H9 (cell line): Measurements from ENCODE around the gene ZNF609. TPM values are rescaled to one million over a fixed set of nuclear protein-coding genes. Genes with fewer than 3 reads are reported as not detected.

Source experiments
- DNase-seq: peaks from one replicate; pipeline ENCODE4 v3.0.0-alpha.2; 2017
- H2AFZ ChIP-seq: one replicate; pipeline ENCODE4 v1.6.1; 2013; ENCODE audit warnings: mild to moderate bottlenecking, low read length, control low read depth, moderate library complexity
- H2AK5ac ChIP-seq: 2 replicates; pipeline ENCODE4 v1.6.1; 2013; ENCODE audit warnings: low read length, control low read depth, mixed read lengths; ENCODE audit not compliant: insufficient read length
- H2BK120ac ChIP-seq: one replicate; pipeline ENCODE4 v1.6.1; 2013; ENCODE audit warnings: low read depth, mild to moderate bottlenecking, low read length, control low read depth, inconsistent platforms; ENCODE audit not compliant: poor library complexity, severe bottlenecking
- H2BK12ac ChIP-seq: 2 replicates; pipeline ENCODE4 v1.6.1; 2013; ENCODE audit warnings: low read length, control low read depth, mixed read lengths, low read depth; ENCODE audit not compliant: insufficient read length
- H2BK15ac ChIP-seq: 2 replicates; pipeline ENCODE4 v1.6.1; 2013; ENCODE audit warnings: low read depth, low read length, control low read depth
- H2BK20ac ChIP-seq: one replicate; pipeline ENCODE4 v1.6.1; 2013; ENCODE audit warnings: low read depth, mild to moderate bottlenecking, low read length, control low read depth, inconsistent platforms; ENCODE audit not compliant: poor library complexity, severe bottlenecking
- H2BK5ac ChIP-seq: 2 replicates; pipeline ENCODE4 v1.6.1; 2013; ENCODE audit warnings: low read length, control low read depth, mixed read lengths; ENCODE audit not compliant: insufficient read length
- H3K14ac ChIP-seq: 2 replicates; pipeline ENCODE4 v1.6.1; 2013; ENCODE audit warnings: low read length, control low read depth; ENCODE audit not compliant: insufficient read depth
- H3K18ac ChIP-seq: 2 replicates; pipeline ENCODE4 v1.6.1; 2013; ENCODE audit warnings: low read depth, mild to moderate bottlenecking, mixed read lengths, low read length, control low read depth; ENCODE audit not compliant: insufficient read length
- H3K23ac ChIP-seq: 2 replicates; pipeline ENCODE4 v1.6.1; 2013; ENCODE audit warnings: low read length, control low read depth, mixed read lengths, low read depth; ENCODE audit not compliant: insufficient read length
- H3K23me2 ChIP-seq: 2 replicates; pipeline ENCODE4 v1.6.1; 2013; ENCODE audit warnings: low read depth, mild to moderate bottlenecking, mixed read lengths, low read length, control low read depth; ENCODE audit not compliant: insufficient read length, poor library complexity, severe bottlenecking
- H3K27ac ChIP-seq: 2 replicates; pipeline ENCODE4 v1.5.1; 2013; ENCODE audit warnings: low read length, control low read depth, mixed read lengths, low read depth; ENCODE audit not compliant: insufficient read length
- H3K27me3 ChIP-seq: 2 replicates; pipeline ENCODE4 v1.6.1; 2013; ENCODE audit warnings: low read length, control low read depth, inconsistent platforms; ENCODE audit not compliant: insufficient read depth
- H3K4ac ChIP-seq: 2 replicates; pipeline ENCODE4 v1.6.1; 2013; ENCODE audit warnings: low read depth, mild to moderate bottlenecking, control low read depth, inconsistent platforms, low read length, moderate library complexity
- H3K4me1 ChIP-seq: 2 replicates; pipeline ENCODE4 v1.6.1; 2013; ENCODE audit warnings: low read length, control low read depth, inconsistent platforms; ENCODE audit not compliant: insufficient read depth
- H3K4me2 ChIP-seq: 2 replicates; pipeline ENCODE4 v1.6.1; 2013; ENCODE audit warnings: low read length, control low read depth, mixed read lengths; ENCODE audit not compliant: insufficient read length, insufficient read depth
- H3K56ac ChIP-seq: 2 replicates; pipeline ENCODE4 v1.6.1; 2013; ENCODE audit warnings: low read depth, mild to moderate bottlenecking, mixed read lengths, low read length, control low read depth; ENCODE audit not compliant: insufficient read length
- H3K79me1 ChIP-seq: 2 replicates; pipeline ENCODE4 v1.6.1; 2013; ENCODE audit warnings: low read depth, mild to moderate bottlenecking, moderate library complexity, low read length, control low read depth, inconsistent platforms; ENCODE audit not compliant: insufficient read depth, poor library complexity, severe bottlenecking
- H3K79me2 ChIP-seq: 2 replicates; pipeline ENCODE4 v1.6.1; 2013; ENCODE audit warnings: low read length, control low read depth, inconsistent platforms; ENCODE audit not compliant: insufficient read depth
- H3K9ac ChIP-seq: 2 replicates; pipeline ENCODE4 v1.6.1; 2013; ENCODE audit warnings: low read length, control low read depth, mixed read lengths; ENCODE audit not compliant: insufficient read length; ENCODE audit errors: extremely low read depth
- H3K9me3 ChIP-seq: one replicate; pipeline ENCODE4 v1.6.1; 2013; ENCODE audit warnings: low read depth, low read length, inconsistent platforms; ENCODE audit not compliant: control insufficient read depth
- H3T11ph ChIP-seq: one replicate; pipeline ENCODE4 v1.6.1; 2013; ENCODE audit warnings: mild to moderate bottlenecking, low read length, control low read depth, inconsistent platforms
- H4K20me1 ChIP-seq: one replicate; pipeline ENCODE4 v1.6.1; 2013; ENCODE audit not compliant: control insufficient read depth, insufficient read length, insufficient read depth
- H4K5ac ChIP-seq: 2 replicates; pipeline ENCODE4 v1.6.1; 2013; ENCODE audit warnings: low read depth, mild to moderate bottlenecking, mixed read lengths, low read length, control low read depth; ENCODE audit not compliant: insufficient read length
- H4K8ac ChIP-seq: replicated peaks from 2 replicates; pipeline ENCODE4 v1.6.1; 2013; ENCODE audit warnings: low read length, control low read depth, mixed read lengths, low read depth; ENCODE audit not compliant: insufficient read length
- H4K91ac ChIP-seq: 2 replicates; pipeline ENCODE4 v1.6.1; 2013; ENCODE audit warnings: low read depth, mild to moderate bottlenecking, moderate library complexity, mixed read lengths, low read length, control low read depth; ENCODE audit not compliant: insufficient read length
- H3K27ac Mint-ChIP-seq, 3 experiments: 2 replicates in 2 of 3; 3 replicates in 1 of 3; pipeline ENCODE4 v1.8.0; 2020 to 2021; ENCODE audit warnings: mixed read lengths in 3 of 3, mild to moderate bottlenecking in 1 of 3, moderate library complexity in 1 of 3
- H3K27me3 Mint-ChIP-seq: 2 replicates; pipeline ENCODE4 v1.8.0; 2021; ENCODE audit warnings: low read depth, mild to moderate bottlenecking, moderate library complexity, mixed read lengths
- H3K36me3 Mint-ChIP-seq, 3 experiments: 2 replicates in 2 of 3; 3 replicates in 1 of 3; pipeline ENCODE4 v1.8.0; 2020 to 2021; ENCODE audit warnings: low read depth in 3 of 3, mixed read lengths in 3 of 3; ENCODE audit not compliant: insufficient read depth in 1 of 3
- H3K4me1 Mint-ChIP-seq, 2 experiments: 2 replicates each; pipeline ENCODE4 v1.8.0; 2020; ENCODE audit warnings: mixed read lengths in 2 of 2
- H3K4me3 Mint-ChIP-seq, 2 experiments: 2 replicates in 1 of 2; 3 replicates in 1 of 2; pipeline ENCODE4 v1.8.0; 2020 to 2021; ENCODE audit warnings: mild to moderate bottlenecking in 2 of 2, mixed read lengths in 2 of 2, moderate library complexity in 1 of 2
- H3K9me3 Mint-ChIP-seq, 2 experiments: 2 replicates in 1 of 2; 3 replicates in 1 of 2; pipeline ENCODE4 v1.8.0; 2020; ENCODE audit warnings: mild to moderate bottlenecking in 2 of 2, mixed read lengths in 2 of 2, moderate library complexity in 1 of 2
- CTCF ChIP-seq: fragments of 200-600 bp; sonication (generic); conservative IDR thresholded peaks from 3 replicates; pipeline ENCODE4 v1.8.0; 2021; ENCODE audit warnings: antibody characterized with exemption, mild to moderate bottlenecking
- WGBS: extraction: QIAGEN DNeasy Blood & Tissue Kit; methylation state at CpG from one replicate; pipeline ENCODE4 v1.1.7; 2013; ENCODE audit warnings: missing lambda C conversion rate, low lambda C conversion rate, mixed read lengths; ENCODE audit not compliant: insufficient read length; ENCODE audit errors: extremely low coverage; 5-methylcytosine and 5-hydroxymethylcytosine counted together
- total RNA-seq: library from RNA; stranded (reverse); gene quantifications from 2 replicates; pipeline ENCODE4 v1.2.1, GENCODE V29; 2021

Gene ZNF609
- total RNA-seq, 1 experiment from 2014 or later: 45.3 TPM

DNA sequence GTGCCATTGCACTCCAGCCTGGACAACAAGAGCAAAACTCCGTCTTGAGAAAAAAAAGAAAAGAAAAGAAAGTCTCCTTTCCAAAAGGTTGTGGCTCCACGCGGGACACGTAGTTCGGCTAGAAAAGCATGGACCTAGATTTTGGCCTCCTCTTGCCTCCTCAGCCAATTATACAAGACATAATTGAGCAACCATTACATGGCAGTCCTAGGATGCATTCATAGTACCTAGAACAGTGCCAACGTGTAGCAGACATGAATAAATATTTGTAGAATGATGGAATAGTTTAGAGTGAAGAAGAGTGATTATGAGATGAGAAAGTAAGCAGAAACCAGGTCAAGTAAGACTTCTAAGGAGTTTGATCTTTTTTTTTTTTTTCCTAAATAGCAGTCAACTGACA, 112.5 kb downstream of the ZNF609 start:
- DNase-seq: no peak
- H2AK5ac ChIP-seq: no peak overlapping the region
- H2BK5ac ChIP-seq: no peak overlapping the region
- H3K4ac ChIP-seq: no peak overlapping the region
- Mint-ChIP-seq H3K4me1 (peaks cover 19 to 21% of the 10 kb centered on the region in 2 experiments), H3K36me3 (peaks cover 2 to 6% (median 4%) of the 10 kb centered on the region in 3 experiments; a peak in 3 of 7 replicates), H3K27ac (0 out of 7 replicates have a peak overlapping the region, but pooled peaks of 1 of the 3 experiments have one; percentile 7), H3K9me3 (no peaks in the 10 kb centered on the region), H3K27me3 (no peaks in the 10 kb centered on the region), H3K4me3 (no peak overlapping the region)
- H3K79me1 ChIP-seq: peaks cover 11% of the 10 kb centered on the region
- no peaks in the 10 kb centered on the region for H3K23me2 ChIP-seq
- no peak overlapping the region for H3K27ac ChIP-seq
- no peaks in the 10 kb centered on the region for H3K9me3 ChIP-seq
- H3K23ac ChIP-seq: no peak overlapping the region
- H3K14ac ChIP-seq: no peak overlapping the region
- no peak overlapping the region for H4K91ac ChIP-seq
- H3K4me1 ChIP-seq: no peaks in the 10 kb centered on the region; the same call in 1 of the 2 replicates
- H3K18ac ChIP-seq: no peak overlapping the region
- H3K4me2 ChIP-seq: no peak overlapping the region
- H3T11ph ChIP-seq: no peak overlapping the region
- H2BK120ac ChIP-seq: no peak overlapping the region
- H3K56ac ChIP-seq: no peak overlapping the region
- H3K9ac ChIP-seq: no peak overlapping the region
- no peak overlapping the region for H2BK12ac ChIP-seq
- no peak for TF ChIP-seq CTCF
- H3K79me2 ChIP-seq: no peaks in the 10 kb centered on the region; the same call in 1 of the 2 replicates
- no peak overlapping the region for H2BK15ac ChIP-seq
- H4K20me1 ChIP-seq: no peaks in the 10 kb centered on the region
- H2AFZ ChIP-seq: no peak overlapping the region
- no peak overlapping the region for H4K8ac ChIP-seq
- no CpG with 5 or more reads among the region's 6 CpGs for WGBS
- H2BK20ac ChIP-seq: no peak overlapping the region
- H4K5ac ChIP-seq: no peak overlapping the region
- H3K27me3 ChIP-seq: no peaks in the 10 kb centered on the region
